PC-9 (cell line): ENCODE data around the gene TPI1. TPM values are rescaled to one million over a fixed set of nuclear protein-coding genes. Genes with fewer than 3 reads are reported as not detected.
A peak's percentile ranks its signal among the peaks of the same experiment; 100 is the strongest.

Source experiments
- BruUV-seq: library from RNA; stranded (reverse); fragments of 400-500 nt; replicated peaks from 2 replicates; lab custom pipeline; 2021; lab: Mats Ljungman, UMichigan
- CTCF ChIA-PET: fragments of 300-600 bp; sonication (Branson Sonifier 250); formaldehyde crosslinking; loops from one replicate; lab custom pipeline; 2022; ENCODE audit warnings: antibody characterized with exemption; lab: Charles Lee
- POLR2A ChIA-PET: fragments of 300-600 bp; sonication (Branson Sonifier 250); formaldehyde crosslinking; loops from one replicate; lab custom pipeline; 2022; ENCODE audit warnings: antibody characterized with exemption; ENCODE audit not compliant: unreplicated experiment; lab: Charles Lee
- DNase-seq, 2 experiments: peaks; one replicate each; pipeline versions ENCODE4 v3.0.0 to v3.0.0-alpha.2; 2015 to 2022; ENCODE audit warnings: mixed read lengths in 1 of 2
- H2AFZ ChIP-seq: fragments of 200-600 bp; sonication (generic); 2 replicates; pipeline ENCODE4 v1.8.1; 2017; ENCODE audit warnings: antibody characterized with exemption
- H3F3A ChIP-seq: fragments of 200-600 bp; sonication (generic); 2 replicates; pipeline ENCODE4 v1.8.1; 2017; ENCODE audit warnings: antibody characterized with exemption, mild to moderate bottlenecking, low read depth; ENCODE audit not compliant: insufficient read depth
- H3K27ac ChIP-seq: fragments of 200-600 bp; sonication (generic); 2 replicates; pipeline ENCODE4 v1.6.1; 2016; ENCODE audit warnings: mixed run types
- H3K27me3 ChIP-seq: fragments of 200-600 bp; sonication (generic); 2 replicates; pipeline ENCODE4 v1.6.1; 2016; ENCODE audit warnings: low read depth, mixed run types; ENCODE audit not compliant: insufficient read depth
- H3K36me3 ChIP-seq: fragments of 200-600 bp; sonication (generic); 2 replicates; pipeline ENCODE4 v1.6.1; 2016; ENCODE audit warnings: low read depth, mixed run types
- H3K4me1 ChIP-seq: fragments of 200-600 bp; sonication (generic); replicated peaks from 2 replicates; pipeline ENCODE4 v1.6.1; 2016; ENCODE audit warnings: mixed run types; ENCODE audit not compliant: insufficient read depth
- H3K4me2 ChIP-seq: fragments of 200-600 bp; sonication (generic); 2 replicates; pipeline ENCODE4 v1.6.1; 2017; ENCODE audit warnings: mixed run types
- H3K4me3 ChIP-seq: fragments of 200-600 bp; sonication (generic); 2 replicates; pipeline ENCODE4 v1.6.1; 2016; ENCODE audit warnings: mixed run types
- H3K79me2 ChIP-seq: fragments of 200-600 bp; sonication (generic); 2 replicates; pipeline ENCODE4 v1.6.1; 2017; ENCODE audit warnings: low read depth, mixed run types
- H3K9me2 ChIP-seq: fragments of 200-600 bp; sonication (generic); 2 replicates; pipeline ENCODE4 v1.8.1; 2017; ENCODE audit warnings: mild to moderate bottlenecking; ENCODE audit not compliant: insufficient read depth
- H3K9me3 ChIP-seq: fragments of 200-600 bp; sonication (generic); 2 replicates; pipeline ENCODE4 v1.8.1; 2016; ENCODE audit warnings: low read depth; ENCODE audit not compliant: insufficient read depth
- H4K20me1 ChIP-seq: fragments of 200-600 bp; sonication (generic); 2 replicates; pipeline ENCODE4 v1.8.1; 2017; ENCODE audit not compliant: insufficient read depth
- CTCF ChIP-seq: fragments of 200-600 bp; sonication (generic); conservative IDR thresholded peaks from 2 replicates; pipeline ENCODE4 v1.6.1; 2017; ENCODE audit warnings: mixed run types, antibody characterized with exemption, mild to moderate bottlenecking, moderate library complexity
- EZH2 ChIP-seq: fragments of 200-600 bp; sonication (generic); IDR thresholded peaks from 2 replicates; pipeline ENCODE4 v1.8.0; 2017; ENCODE audit warnings: antibody characterized with exemption, low read depth
- intact Hi-C: fragments of 100-400 bp; cut with micrococcal nuclease; formaldehyde crosslinking; loops from one replicate; pipeline ENCODE4 v1.10.0; 2022; ENCODE audit not compliant: unreplicated experiment
- total RNA-seq: library from RNA; stranded (reverse); gene quantifications from 2 replicates; pipeline ENCODE4 v1.2.3, GENCODE V29; 2021

The TPI1 gene
- total RNA-seq, 1 experiment from 2014 or later = 1,199 TPM

- Histone ChIP-seq H3K4me2 (no peak overlapping the region), H3K9me3 (no peaks in the 10 kb centered on the region), H3K4me1 (no peaks in the 10 kb centered on the region), H4K20me1 (no peaks in the 10 kb centered on the region), H3F3A (peaks cover 3% of the 10 kb centered on the region; the same call in 1 of the 2 replicates), H3K36me3 (no peaks in the 10 kb centered on the region), H2AFZ (no peak overlapping the region), H3K27me3 (no peaks in the 10 kb centered on the region; the same call in 1 of the 2 replicates), H3K27ac (no peak overlapping the region), H3K4me3 (no peak overlapping the region), H3K9me2 (no peaks in the 10 kb centered on the region), H3K79me2 (no peaks in the 10 kb centered on the region)
- POLR2A ChIA-PET = interaction anchor here (0.5 kb wide), 1 partner anchor 251 kb away, joined by 3 read pairs; no protein-coding TSS in a partner anchor
- BruUV-seq = no TSS peak
- peak; percentile 58 to 60 for DNase-seq
- TF ChIP-seq EZH2 (no peak), CTCF (peak; percentile 56; the same call in 1 of the 2 replicates)
- CTCF ChIA-PET = interaction anchor here (0.5 kb wide), 1 partner anchor 64 kb away, joined by 3 read pairs; no protein-coding TSS in a partner anchor
- intact Hi-C loops = no loop called here
Observed at GRCh38 chr12:6839482-6840201, 27.7 kb upstream of the TPI1 start.

- Histone ChIP-seq H3K4me1 (no peaks in the 10 kb centered on the region), H3K4me2 (no peak overlapping the region), H3K4me3 (no peak overlapping the region), H3K79me2 (no peaks in the 10 kb centered on the region), H4K20me1 (no peaks in the 10 kb centered on the region), H3K27ac (no peak overlapping the region), H2AFZ (no peak overlapping the region), H3K9me2 (no peaks in the 10 kb centered on the region), H3F3A (peaks cover 3% of the 10 kb centered on the region; the same call in 1 of the 2 replicates), H3K36me3 (no peaks in the 10 kb centered on the region), H3K9me3 (no peaks in the 10 kb centered on the region), H3K27me3 (no peaks in the 10 kb centered on the region; the same call in 1 of the 2 replicates)
- no TSS peak for BruUV-seq
- no peak for DNase-seq
- POLR2A ChIA-PET = no interaction called here
- intact Hi-C loops = no loop called here
- no peak for TF ChIP-seq CTCF
- TF ChIP-seq EZH2 = no peak
- CTCF ChIA-PET = no interaction called here
Observed at GRCh38 chr12:6840330-6840729, 27.0 kb upstream of the TPI1 start.

GRCh38 chr12:6840761-6841515 lies 26.4 kb upstream of the TPI1 start, which contains the start of gene GNB3:
GNB3 (plus strand) TSS chr12:6840925; CDS start chr12:6841288, 363 bp downstream.
- Histone ChIP-seq H3K4me2 (no peak within 1 kb of the TSS), H4K20me1 (no peaks in the 10 kb centered on the region), H3K36me3 (no peaks in the 10 kb centered on the region), H3K4me1 (no peaks in the 10 kb centered on the region), H3K9me3 (no peaks in the 10 kb centered on the region), H3K4me3 (no peak within 1 kb of the TSS), H3F3A (peaks cover 4% of the 10 kb centered on the region; the same call in 1 of the 2 replicates), H2AFZ (no peak within 1 kb of the TSS), H3K27me3 (no peaks in the 10 kb centered on the region; the same call in 1 of the 2 replicates), H3K79me2 (no peaks in the 10 kb centered on the region), H3K9me2 (no peaks in the 10 kb centered on the region), H3K27ac (no peak within 1 kb of the TSS)
- ChIA-PET POLR2A (no interaction called here), CTCF (no interaction called here)
- no peak for DNase-seq
- no TSS peak for BruUV-seq
- no peak for TF ChIP-seq EZH2
- no peak for TF ChIP-seq CTCF
- intact Hi-C loops = no loop called here
